ENCODE measurements around the gene ADAMTS12. TPM values are rescaled to one million over a fixed set of nuclear protein-coding genes. Genes with fewer than 3 reads are reported as not detected.

ADAMTS12 gene
- total and polyA plus RNA-seq, 10 of the 15 experiments (the other 5 are each of a cell fraction or from before 2014, with no cell fraction given), result 0.11 to 35.8 (median 20.7) TPM

DNA sequence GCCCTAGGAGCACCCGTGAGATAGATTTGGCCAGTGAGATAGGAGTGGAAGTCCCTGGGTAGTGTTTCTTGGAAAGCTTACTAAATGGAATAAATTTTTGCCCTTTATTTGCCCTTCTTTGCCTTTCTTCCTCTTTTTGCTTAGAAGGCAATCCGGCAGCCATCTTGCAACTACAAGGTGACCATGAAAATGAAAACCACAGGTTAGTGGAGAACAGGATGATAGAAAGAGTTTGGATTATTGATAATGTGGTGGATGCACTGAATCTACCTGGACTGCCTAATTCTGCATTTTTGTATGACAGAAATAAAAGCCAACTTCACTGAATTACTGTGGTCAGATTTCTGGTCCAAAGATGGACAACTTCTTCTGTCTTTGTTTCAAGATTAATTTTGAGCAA lies 417.8 kb downstream of the ADAMTS12 start:
- BruUV-seq (replicated peaks), result no TSS peak
- H4K20me1 ChIP-seq (ENCODE audit: control insufficient read depth, insufficient read depth), result no peaks in the 10 kb centered on the region
- ChIA-PET CTCF (interaction anchor here (0.6 kb wide), 1 partner anchor 978 kb away, joined by 5 read pairs; no protein-coding TSS in a partner anchor), SMC1A (ENCODE audit: uncharacterized antibody, unreplicated experiment) (no interaction called here), RAD21 (ENCODE audit: unreplicated experiment) (interaction anchor here (1.3 kb wide), 1 partner anchor 461 kb away, joined by 5 read pairs; no protein-coding TSS in a partner anchor), POLR2A (no interaction called here)
- no peaks in the 10 kb centered on the region for H3K79me2 ChIP-seq (ENCODE audit: control insufficient read depth, insufficient read depth, low read length)
- H3K9me3 ChIP-seq (replicated peaks; ENCODE audit: control insufficient read depth, insufficient read depth, low read length), result peaks cover 9% of the 10 kb centered on the region; the same call in 2 of the 3 replicates
- no peak overlapping the region for H3K4me2 ChIP-seq (ENCODE audit: control insufficient read depth, insufficient read depth)
- in situ Hi-C loops (cut with MboI), result no loop called here
- no peak overlapping the region for H3K27ac ChIP-seq (ENCODE audit: control insufficient read depth, insufficient read depth)
- DNase-seq (ENCODE audit: low read depth, low spot score) (no peak), ATAC-seq (no peak), FAIRE-seq (no peak)
- TF ChIP-seq EED (IDR thresholded peaks at IDR 0.05; ENCODE audit: low read depth), result no peak
- TF ChIP-seq SP1 (IDR thresholded peaks at IDR 0.05; ENCODE audit: low read depth, low read length), result no peak
- no peak for TF ChIP-seq NR2F1 (conservative IDR thresholded peaks at IDR 0.05)
- TF ChIP-seq EZH2 (IDR thresholded peaks at IDR 0.05; ENCODE audit: borderline replicate concordance, control insufficient read depth, low read depth, low read length), result no peak
- no peak for TF ChIP-seq HDAC6 (IDR thresholded peaks at IDR 0.05; ENCODE audit: unreplicated experiment)
- no peak for TF ChIP-seq RCOR1 (conservative IDR thresholded peaks at IDR 0.05; ENCODE audit: low read depth, low read length)
- no peak for TF ChIP-seq RELA (IDR thresholded peaks at IDR 0.05; ENCODE audit: borderline replicate concordance, partially characterized antibody)
- TF ChIP-seq ZNF687 (IDR thresholded peaks at IDR 0.05), result no peak
- TF ChIP-seq, protein P1, sequence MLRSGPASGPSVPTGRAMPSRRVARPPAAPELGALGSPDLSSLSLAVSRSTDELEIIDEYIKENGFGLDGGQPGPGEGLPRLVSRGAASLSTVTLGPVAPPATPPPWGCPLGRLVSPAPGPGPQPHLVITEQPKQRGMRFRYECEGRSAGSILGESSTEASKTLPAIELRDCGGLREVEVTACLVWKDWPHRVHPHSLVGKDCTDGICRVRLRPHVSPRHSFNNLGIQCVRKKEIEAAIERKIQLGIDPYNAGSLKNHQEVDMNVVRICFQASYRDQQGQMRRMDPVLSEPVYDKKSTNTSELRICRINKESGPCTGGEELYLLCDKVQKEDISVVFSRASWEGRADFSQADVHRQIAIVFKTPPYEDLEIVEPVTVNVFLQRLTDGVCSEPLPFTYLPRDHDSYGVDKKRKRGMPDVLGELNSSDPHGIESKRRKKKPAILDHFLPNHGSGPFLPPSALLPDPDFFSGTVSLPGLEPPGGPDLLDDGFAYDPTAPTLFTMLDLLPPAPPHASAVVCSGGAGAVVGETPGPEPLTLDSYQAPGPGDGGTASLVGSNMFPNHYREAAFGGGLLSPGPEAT (IDR thresholded peaks at IDR 0.05; ENCODE audit: low read depth), result no peak
- no peak for TF ChIP-seq ZNF207 (IDR thresholded peaks at IDR 0.05; ENCODE audit: borderline replicate concordance)
- no peak for TF ChIP-seq TCF12 (IDR thresholded peaks at IDR 0.05; ENCODE audit: low read depth, low read length)
- no peak for TF ChIP-seq NRF1 (conservative IDR thresholded peaks at IDR 0.05; ENCODE audit: low read depth, low read length)
- TF ChIP-seq, protein P2, sequence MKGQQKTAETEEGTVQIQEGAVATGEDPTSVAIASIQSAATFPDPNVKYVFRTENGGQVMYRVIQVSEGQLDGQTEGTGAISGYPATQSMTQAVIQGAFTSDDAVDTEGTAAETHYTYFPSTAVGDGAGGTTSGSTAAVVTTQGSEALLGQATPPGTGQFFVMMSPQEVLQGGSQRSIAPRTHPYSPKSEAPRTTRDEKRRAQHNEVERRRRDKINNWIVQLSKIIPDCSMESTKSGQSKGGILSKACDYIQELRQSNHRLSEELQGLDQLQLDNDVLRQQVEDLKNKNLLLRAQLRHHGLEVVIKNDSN (IDR thresholded peaks at IDR 0.05; ENCODE audit: borderline replicate concordance, extremely low read length, insufficient read depth, low read depth, low read length), result no peak
- H3K36me3 ChIP-seq (ENCODE audit: control insufficient read depth in 2 of 2, insufficient read depth in 2 of 2, low read length in 1 of 2), result peaks cover 5 to 40% of the 10 kb centered on the region in 2 experiments
- no peaks in the 10 kb centered on the region for H3K27me3 ChIP-seq (replicated peaks in 1 of 2; ENCODE audit: control insufficient read depth in 2 of 2, insufficient read depth in 2 of 2, low read length in 1 of 2)
- intact Hi-C loops (cut with micrococcal nuclease; ENCODE audit: unreplicated experiment), result no loop called here
- 98% methylated on average over 2 of the region's 2 CpGs for WGBS (ENCODE audit: insufficient coverage, insufficient replicate concordance, low lambda C conversion rate, missing lambda C conversion rate)
- H2AFZ ChIP-seq (ENCODE audit: control insufficient read depth, low read depth, low read length), result no peak overlapping the region
- H3K9ac ChIP-seq (ENCODE audit: control insufficient read depth, insufficient read depth, low read length), result no peak overlapping the region
- no peaks in the 10 kb centered on the region for H3K4me1 ChIP-seq (ENCODE audit: control insufficient read depth, insufficient read depth, low read length)
- no peak overlapping the region for H3K4me3 ChIP-seq
